SU-DHL-6 (cell line): Measurements from ENCODE around the gene SELE.

Experiments used
- H2AFZ ChIP-seq: fragments of 200-600 bp; sonication (generic); 2 replicates; pipeline ENCODE4 v1.6.1; 2014; ENCODE audit warnings: low read depth, mild to moderate bottlenecking, moderate library complexity, mixed read lengths, antibody characterized with exemption, low read length; ENCODE audit not compliant: severe bottlenecking
- H3F3A ChIP-seq: fragments of 200-600 bp; shearing (Covaris generic); 2 replicates; pipeline ENCODE4 v1.6.0; 2016; ENCODE audit warnings: antibody characterized with exemption, mild to moderate bottlenecking; ENCODE audit not compliant: insufficient read depth
- H3K27ac ChIP-seq: fragments of 200-600 bp; sonication (generic); 2 replicates; pipeline ENCODE4 v1.5.1; 2016; ENCODE audit warnings: low read depth, mild to moderate bottlenecking, low read length, moderate library complexity, mixed read lengths
- H3K27me3 ChIP-seq: fragments of 200-600 bp; sonication (generic), shearing (Covaris generic); 2 replicates; pipeline ENCODE4 v1.6.0; 2014; ENCODE audit warnings: mild to moderate bottlenecking, low read length
- H3K36me3 ChIP-seq: fragments of 200-600 bp; sonication (generic); 2 replicates; pipeline ENCODE4 v1.6.1; 2014; ENCODE audit warnings: mild to moderate bottlenecking, low read length, mixed read lengths
- H3K4me2 ChIP-seq: fragments of 300-600, 200-600 bp; shearing (Covaris generic), sonication (generic); 2 replicates; pipeline ENCODE4 v1.6.0; 2014; ENCODE audit warnings: low read length, low read depth, mild to moderate bottlenecking; ENCODE audit not compliant: poor library complexity, severe bottlenecking
- H3K4me3 ChIP-seq: fragments of 200-600 bp; sonication (generic); 2 replicates; pipeline ENCODE4 v1.5.1; 2014; ENCODE audit warnings: antibody characterized with exemption, low read length, mild to moderate bottlenecking, mixed read lengths; ENCODE audit not compliant: insufficient read depth, poor library complexity, severe bottlenecking
- H3K79me2 ChIP-seq: fragments of 200-600 bp; sonication (generic); 2 replicates; pipeline ENCODE4 v1.6.1; 2014; ENCODE audit warnings: mild to moderate bottlenecking, low read length, moderate library complexity; ENCODE audit not compliant: insufficient read depth
- H3K9ac ChIP-seq: fragments of 200-600 bp; sonication (generic); 2 replicates; pipeline ENCODE4 v1.7.0; 2014; ENCODE audit warnings: mild to moderate bottlenecking, low read length
- H3K9me2 ChIP-seq: fragments of 200-600 bp; sonication (generic); replicated peaks from 2 replicates; pipeline ENCODE4 v1.6.1; 2014; ENCODE audit warnings: low read length; ENCODE audit not compliant: insufficient read depth
- H3K9me3 ChIP-seq: fragments of 200-600 bp; sonication (generic); 2 replicates; pipeline ENCODE4 v1.6.1; 2014; ENCODE audit warnings: low read length, mixed read lengths; ENCODE audit not compliant: insufficient read depth
- H4K20me1 ChIP-seq: fragments of 200-600 bp; sonication (generic); 2 replicates; pipeline ENCODE4 v1.6.1; 2014; ENCODE audit warnings: low read depth, mild to moderate bottlenecking, antibody characterized with exemption, low read length, moderate library complexity, mixed read lengths
- EZH2phosphoT487 ChIP-seq: fragments of 200-600 bp; sonication (generic), shearing (Covaris generic); conservative IDR thresholded peaks from 2 replicates; pipeline ENCODE4 v1.6.1; 2018; ENCODE audit warnings: mild to moderate bottlenecking, antibody characterized with exemption, low read length, moderate library complexity, mixed read lengths
- TF ChIP-seq, protein P1 (sequence below): fragments of 200-600 bp; sonication (generic); IDR thresholded peaks from one replicate; pipeline ENCODE4 v1.5.1; 2017; ENCODE audit warnings: antibody characterized with exemption, mild to moderate bottlenecking, low read length, moderate library complexity; ENCODE audit not compliant: insufficient read depth, poor library complexity, severe bottlenecking

The SELE gene

DNA sequence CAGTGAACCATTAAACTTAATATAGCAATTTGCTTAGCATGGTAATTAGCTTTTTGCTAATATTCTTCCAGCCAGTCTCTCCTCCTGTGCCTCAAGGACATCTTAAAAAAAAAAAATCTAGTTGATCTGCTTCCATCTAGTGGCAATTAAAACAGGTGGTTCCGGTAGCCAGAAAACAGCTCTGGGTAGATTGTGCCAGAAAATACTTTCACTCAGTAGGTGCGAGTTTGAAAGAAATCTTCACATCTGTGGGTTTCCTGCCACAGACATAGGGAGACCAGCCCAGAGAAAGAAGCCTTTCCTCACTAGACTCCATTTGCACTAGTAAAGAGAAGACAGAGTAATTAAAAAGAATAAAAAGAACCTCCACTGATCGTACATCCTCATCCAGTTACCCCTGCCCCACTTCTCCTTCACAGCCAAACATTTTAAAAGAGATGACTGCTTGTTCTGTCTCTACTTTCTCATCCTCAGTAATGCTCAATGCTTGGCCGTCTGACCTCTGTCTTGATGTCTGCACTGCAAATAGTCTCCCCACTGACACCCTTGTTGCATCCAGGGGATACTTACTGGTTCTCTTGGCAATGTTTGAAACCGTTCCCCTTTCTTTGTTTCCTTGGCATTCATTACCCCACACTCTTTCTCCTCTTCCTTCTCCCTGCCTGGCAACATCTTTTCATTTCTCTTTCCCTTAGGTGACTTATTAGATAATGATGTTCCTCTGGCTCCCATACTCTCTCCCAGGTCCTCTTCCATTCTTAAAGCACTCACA is 39.4 kb downstream of the SELE start:
- H3K36me3 ChIP-seq, result no peaks in the 10 kb centered on the region
- no peaks in the 10 kb centered on the region for H3K9me2 ChIP-seq
- no peaks in the 10 kb centered on the region for H3K27me3 ChIP-seq
- H3K4me2 ChIP-seq, result peak overlapping the region; percentile 62
- H3F3A ChIP-seq, result peaks cover 42% of the 10 kb centered on the region
- no peak for TF ChIP-seq EZH2phosphoT487
- TF ChIP-seq, protein P1, sequence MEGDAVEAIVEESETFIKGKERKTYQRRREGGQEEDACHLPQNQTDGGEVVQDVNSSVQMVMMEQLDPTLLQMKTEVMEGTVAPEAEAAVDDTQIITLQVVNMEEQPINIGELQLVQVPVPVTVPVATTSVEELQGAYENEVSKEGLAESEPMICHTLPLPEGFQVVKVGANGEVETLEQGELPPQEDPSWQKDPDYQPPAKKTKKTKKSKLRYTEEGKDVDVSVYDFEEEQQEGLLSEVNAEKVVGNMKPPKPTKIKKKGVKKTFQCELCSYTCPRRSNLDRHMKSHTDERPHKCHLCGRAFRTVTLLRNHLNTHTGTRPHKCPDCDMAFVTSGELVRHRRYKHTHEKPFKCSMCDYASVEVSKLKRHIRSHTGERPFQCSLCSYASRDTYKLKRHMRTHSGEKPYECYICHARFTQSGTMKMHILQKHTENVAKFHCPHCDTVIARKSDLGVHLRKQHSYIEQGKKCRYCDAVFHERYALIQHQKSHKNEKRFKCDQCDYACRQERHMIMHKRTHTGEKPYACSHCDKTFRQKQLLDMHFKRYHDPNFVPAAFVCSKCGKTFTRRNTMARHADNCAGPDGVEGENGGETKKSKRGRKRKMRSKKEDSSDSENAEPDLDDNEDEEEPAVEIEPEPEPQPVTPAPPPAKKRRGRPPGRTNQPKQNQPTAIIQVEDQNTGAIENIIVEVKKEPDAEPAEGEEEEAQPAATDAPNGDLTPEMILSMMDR, result peak; percentile 53
- H3K4me3 ChIP-seq, result no peak overlapping the region
- peak overlapping the region; percentile 33 for H3K9ac ChIP-seq
- no peaks in the 10 kb centered on the region for H4K20me1 ChIP-seq
- H2AFZ ChIP-seq, result peak overlapping the region; percentile 35
- H3K9me3 ChIP-seq, result no peaks in the 10 kb centered on the region
- peak overlapping the region; percentile 96 for H3K27ac ChIP-seq
- no peaks in the 10 kb centered on the region for H3K79me2 ChIP-seq

DNA sequence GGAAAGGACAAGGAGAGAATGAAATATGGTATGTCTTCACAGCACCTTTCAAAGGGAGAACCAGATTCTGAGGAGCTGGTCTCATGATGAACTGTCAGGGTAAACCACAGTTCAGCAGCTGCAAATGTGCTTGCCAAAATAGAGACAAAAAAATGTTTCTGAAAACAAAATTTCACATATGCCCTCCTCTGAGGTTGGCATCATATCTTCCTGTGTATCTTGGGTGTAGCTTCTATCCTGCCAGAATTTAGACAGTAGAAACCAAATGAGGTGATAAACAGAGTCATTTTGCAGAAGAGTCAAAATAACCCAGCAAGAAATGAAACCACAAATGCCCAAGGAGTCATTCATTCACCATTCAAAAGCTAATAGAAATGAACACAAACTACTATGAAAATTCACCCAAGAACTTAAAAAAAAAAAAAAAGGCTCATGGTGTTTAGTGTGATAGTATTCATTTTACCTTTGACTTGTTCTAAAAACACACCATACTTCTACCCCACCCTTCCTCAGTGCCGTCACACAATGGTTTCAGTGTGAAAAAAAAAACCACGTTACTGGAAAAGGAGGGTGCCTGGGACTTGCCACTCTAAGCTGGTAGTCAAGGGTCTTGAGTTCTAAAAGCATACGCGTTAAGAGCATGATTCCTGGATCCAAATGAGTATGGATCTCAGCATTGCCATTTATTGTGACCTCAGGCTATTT is 41.0 kb downstream of the SELE start:
- Histone ChIP-seq H2AFZ (no peak overlapping the region), H3K27me3 (no peaks in the 10 kb centered on the region)

DNA sequence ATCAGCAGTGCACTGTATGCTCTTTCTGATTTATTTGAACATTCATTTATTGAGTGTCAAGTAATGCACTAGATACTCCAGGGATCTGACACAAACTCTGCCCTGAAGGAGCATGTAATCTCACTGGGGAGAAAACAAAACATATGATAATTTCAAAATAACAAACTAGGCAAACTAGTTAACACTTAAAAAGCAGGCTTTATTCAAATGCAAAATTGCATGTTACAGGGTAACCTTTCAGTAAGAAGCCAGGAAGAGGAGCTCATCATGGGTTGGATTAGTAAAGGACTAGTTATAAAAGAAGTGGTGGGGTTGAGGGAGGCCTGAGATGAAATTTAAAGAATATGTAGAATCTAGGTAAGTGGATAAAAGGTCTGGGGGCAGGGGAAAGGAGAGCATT is 43.4 kb downstream of the SELE start:
- H4K20me1 ChIP-seq, result no peaks in the 10 kb centered on the region
- H3K36me3 ChIP-seq, result no peaks in the 10 kb centered on the region
- no peak overlapping the region for H3K9ac ChIP-seq
- no peaks in the 10 kb centered on the region for H3K27me3 ChIP-seq
- no peak overlapping the region for H2AFZ ChIP-seq
- H3K4me3 ChIP-seq, result no peak overlapping the region
- H3K4me2 ChIP-seq, result peak overlapping the region; percentile 62
- H3K9me3 ChIP-seq, result no peaks in the 10 kb centered on the region
- H3K27ac ChIP-seq, result peak overlapping the region; percentile 96
- no peaks in the 10 kb centered on the region for H3K9me2 ChIP-seq
- peaks cover 32% of the 10 kb centered on the region for H3F3A ChIP-seq
- no peak for TF ChIP-seq EZH2phosphoT487
- TF ChIP-seq, protein P1, result no peak
- H3K79me2 ChIP-seq, result no peaks in the 10 kb centered on the region

More for the DNA sequence above, 41.0 kb downstream of the SELE start:
- H3F3A ChIP-seq, result peaks cover 42% of the 10 kb centered on the region
- peak overlapping the region; percentile 7 for H3K4me3 ChIP-seq
- no peak for TF ChIP-seq EZH2phosphoT487
- TF ChIP-seq, protein P1, result no peak
- no peaks in the 10 kb centered on the region for H3K79me2 ChIP-seq
- H4K20me1 ChIP-seq, result no peaks in the 10 kb centered on the region
- no peaks in the 10 kb centered on the region for H3K9me2 ChIP-seq
- H3K4me2 ChIP-seq, result peak overlapping the region; percentile 62
- no peaks in the 10 kb centered on the region for H3K9me3 ChIP-seq
- H3K36me3 ChIP-seq, result no peaks in the 10 kb centered on the region
- peak overlapping the region; percentile 96 for H3K27ac ChIP-seq
- peak overlapping the region; percentile 33 for H3K9ac ChIP-seq
